Kasumi-1 (cell line): ENCODE measurements around the gene PON3.

Experiments used
- DNase-seq, 2 experiments: peaks; one replicate each; lab custom pipeline; 2025; lab: John Stamatoyannopoulos, UW

The PON3 gene

GRCh38 chr7:95340491-95340890, 55.7 kb downstream of the PON3 start:
- no peak for DNase-seq

- DNase-seq = no peak
Observed at GRCh38 chr7:95338832-95339231, 57.3 kb downstream of the PON3 start.

- DNase-seq = no peak
Observed at GRCh38 chr7:95335093-95335492, 61.1 kb downstream of the PON3 start.

GRCh38 chr7:95334447-95334846, 61.7 kb downstream of the PON3 start:
- DNase-seq = no peak

- no peak for DNase-seq
Observed at GRCh38 chr7:95330961-95331337, 65.2 kb downstream of the PON3 start.

- peak in 1 of 2 experiments; percentile 27 for DNase-seq
Observed at GRCh38 chr7:95330204-95330960, 65.8 kb downstream of the PON3 start.

- no peak for DNase-seq
Observed at GRCh38 chr7:95327356-95327755, 68.8 kb downstream of the PON3 start.

GRCh38 chr7:95324431-95324830, 71.7 kb downstream of the PON3 start, which contains the start of gene PON1:
PON1 (minus strand) TSS chr7:95324532; CDS start chr7:95324475, 57 bp downstream.
- no peak for DNase-seq

GRCh38 chr7:95323410-95324129, 72.6 kb downstream of the PON3 start:
- DNase-seq = no peak

- DNase-seq = no peak
Observed at GRCh38 chr7:95322854-95323253, 73.3 kb downstream of the PON3 start.

- no peak for DNase-seq
Observed at GRCh38 chr7:95322396-95322795, 73.8 kb downstream of the PON3 start.

- DNase-seq = no peak
Observed at GRCh38 chr7:95321720-95322119, 74.5 kb downstream of the PON3 start.

- no peak for DNase-seq
Observed at GRCh38 chr7:95320651-95321050, 75.5 kb downstream of the PON3 start.

- no peak for DNase-seq
Observed at GRCh38 chr7:95319570-95319969, 76.6 kb downstream of the PON3 start.

GRCh38 chr7:95318501-95319100, 77.6 kb downstream of the PON3 start:
- DNase-seq = no peak

- no peak for DNase-seq
Observed at GRCh38 chr7:95317966-95318365, 78.2 kb downstream of the PON3 start.

GRCh38 chr7:95317546-95317945, 78.6 kb downstream of the PON3 start:
- no peak for DNase-seq

GRCh38 chr7:95316588-95316987, 79.6 kb downstream of the PON3 start:
- no peak for DNase-seq

- no peak for DNase-seq
Observed at GRCh38 chr7:95312561-95312960, 83.6 kb downstream of the PON3 start.

- no peak for DNase-seq
Observed at GRCh38 chr7:95311389-95311788, 84.8 kb downstream of the PON3 start.

GRCh38 chr7:95309951-95310350, 86.2 kb downstream of the PON3 start:
- DNase-seq = no peak
